ENCODE measurements around the gene DPF3.

DPF3 gene

DNA sequence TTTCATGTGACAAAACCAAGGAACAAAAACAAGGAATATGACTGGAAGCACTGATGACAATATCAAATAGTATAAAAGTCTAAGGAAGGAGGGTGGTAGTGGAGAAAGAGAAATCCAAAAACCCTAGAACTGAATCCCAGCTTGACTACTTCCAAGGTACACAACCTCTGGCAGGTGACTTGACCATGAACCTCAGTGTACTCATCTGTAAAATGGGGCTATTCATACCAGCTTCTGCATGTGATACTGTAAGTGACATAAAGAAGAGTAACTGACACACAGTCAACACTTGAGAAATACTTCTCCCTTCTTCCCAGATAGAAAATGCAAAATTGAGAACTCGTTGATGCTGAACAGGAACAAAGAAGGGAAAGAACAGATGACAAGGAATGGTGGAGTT lies 10.3 kb upstream of the DPF3 start:
- no peak for DNase-seq

GRCh38 chr14:72903716-72904115 lies 9.8 kb upstream of the DPF3 start:
- DNase-seq, result no peak

GRCh38 chr14:72902801-72903530 lies 9.1 kb upstream of the DPF3 start:
- DNase-seq, result no peak

- no peak for DNase-seq
These were observed 7.5 kb upstream of the DPF3 start for GRCh38 chr14:72901361-72901760.

- no peak for DNase-seq
These were observed 4.5 kb upstream of the DPF3 start for GRCh38 chr14:72898448-72898847.

- no peak for DNase-seq
These were observed 900 bp upstream of the DPF3 start for GRCh38 chr14:72894623-72895378.

GRCh38 chr14:72894323-72894622 lies 372 bp upstream of the DPF3 start:
- DNase-seq, result no peak

- peak; percentile 18 for DNase-seq
These were observed 844 bp downstream of the DPF3 start for GRCh38 chr14:72892879-72893635.

DNA sequence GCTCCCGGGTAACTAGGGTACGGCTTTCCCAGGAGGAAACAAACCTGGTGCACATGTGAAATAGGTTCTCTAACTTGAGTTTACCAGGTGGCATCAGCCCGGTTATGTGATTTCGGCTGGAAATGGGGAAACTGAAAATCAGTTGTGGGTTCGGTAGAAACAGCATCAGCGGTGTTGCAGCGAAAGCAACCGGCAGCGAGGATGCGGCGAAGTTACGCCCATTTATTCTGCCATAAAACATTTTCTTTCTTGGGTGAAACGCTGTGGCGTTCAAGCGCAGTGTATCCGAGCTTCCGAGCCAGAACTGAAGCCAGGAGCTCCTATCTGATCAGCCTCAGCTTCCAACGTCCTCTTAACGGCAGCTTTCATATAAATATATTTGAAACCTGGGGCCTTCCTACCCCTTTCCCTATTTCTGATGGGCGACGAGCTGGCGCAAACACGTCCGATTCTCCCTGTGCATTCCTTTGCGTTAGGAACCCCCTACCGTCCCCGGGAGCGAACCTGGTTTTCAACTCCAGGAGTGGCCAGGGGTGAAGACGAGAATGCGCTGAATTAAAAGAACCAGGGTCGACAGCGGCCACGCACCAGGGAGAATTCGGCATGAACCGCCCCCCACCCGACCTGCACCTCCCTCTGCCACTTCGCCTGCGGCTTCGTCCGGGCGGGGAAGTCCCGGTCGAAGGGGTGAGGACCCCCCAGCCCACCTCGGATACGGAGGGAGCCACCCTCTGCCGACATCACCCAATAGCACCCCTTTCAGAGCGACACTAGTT lies 1.6 kb downstream of the DPF3 start:
- peak; percentile 15 for DNase-seq

DNA sequence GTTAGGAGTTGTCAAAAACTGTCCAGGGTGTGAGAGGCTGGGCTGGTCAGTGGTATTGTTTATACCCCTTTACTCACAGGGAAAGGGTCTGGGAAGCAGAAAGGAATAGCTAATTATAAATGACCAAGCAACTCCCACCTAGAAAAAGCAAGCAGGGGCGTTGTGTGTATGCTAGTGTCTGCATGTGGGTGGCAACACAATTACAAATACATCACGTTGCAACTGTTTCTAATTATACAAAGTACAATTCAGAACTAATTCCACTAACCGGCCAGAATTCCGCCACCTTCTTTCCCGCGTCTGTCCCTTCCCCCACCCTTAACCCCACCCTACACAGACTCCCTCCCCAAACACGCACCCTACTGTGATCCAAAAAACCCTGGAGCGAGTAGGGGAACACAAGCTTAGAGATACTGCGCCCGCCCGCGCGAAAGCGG lies 2.2 kb downstream of the DPF3 start:
- DNase-seq, result no peak

GRCh38 chr14:72889366-72889765 lies 4.5 kb downstream of the DPF3 start:
- DNase-seq, result no peak

DNA sequence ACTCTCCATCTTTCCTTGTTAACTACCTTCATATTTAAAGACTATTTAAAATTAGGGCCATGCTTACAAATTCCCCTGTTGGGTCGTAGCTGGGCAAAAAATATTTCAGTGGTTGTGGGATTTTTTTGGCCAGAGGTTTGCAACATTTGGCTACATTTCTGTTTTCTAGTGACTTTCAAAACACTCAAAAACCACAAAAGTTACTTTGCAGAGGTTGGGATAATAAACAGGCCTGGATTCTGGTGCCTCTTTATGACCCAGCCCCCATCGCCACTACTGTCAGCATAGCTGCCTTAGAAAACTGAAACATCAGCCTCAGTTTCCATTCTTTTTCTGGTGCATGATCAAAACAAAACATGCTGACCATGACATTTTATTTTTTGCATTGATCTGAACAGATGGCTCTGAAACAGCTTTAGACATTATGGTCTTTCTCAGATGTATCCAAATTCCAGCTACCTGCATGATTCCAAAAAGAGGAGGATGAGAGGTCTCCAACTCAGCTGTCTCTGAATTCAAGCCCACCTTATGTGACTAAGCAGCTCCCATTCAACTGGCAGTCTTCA lies 5.2 kb downstream of the DPF3 start:
- DNase-seq, result no peak

- no peak for DNase-seq
These were observed 5.7 kb downstream of the DPF3 start for GRCh38 chr14:72888192-72888591.

DNA sequence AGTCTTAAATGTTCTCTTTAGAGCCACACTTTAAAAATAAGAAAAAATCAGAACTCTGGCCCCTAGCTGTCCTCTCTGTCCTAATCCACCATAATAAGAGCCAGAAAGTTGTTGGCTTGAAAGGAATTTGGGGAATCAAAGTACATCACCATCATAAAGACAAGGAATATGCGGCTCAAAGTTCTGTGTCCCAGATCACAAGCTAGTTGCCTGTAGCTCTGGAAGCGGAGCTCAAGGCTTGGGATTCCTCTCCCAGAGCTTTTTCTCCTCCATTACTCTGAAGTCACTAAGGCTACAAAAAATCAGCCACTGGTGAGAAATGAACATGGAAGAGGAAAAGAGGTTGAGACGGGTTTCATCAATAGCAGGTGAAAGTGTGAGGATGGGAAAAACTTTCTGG lies 6.4 kb downstream of the DPF3 start:
- DNase-seq, result no peak

GRCh38 chr14:72884386-72884785 lies 9.5 kb downstream of the DPF3 start:
- DNase-seq, result no peak

DNA sequence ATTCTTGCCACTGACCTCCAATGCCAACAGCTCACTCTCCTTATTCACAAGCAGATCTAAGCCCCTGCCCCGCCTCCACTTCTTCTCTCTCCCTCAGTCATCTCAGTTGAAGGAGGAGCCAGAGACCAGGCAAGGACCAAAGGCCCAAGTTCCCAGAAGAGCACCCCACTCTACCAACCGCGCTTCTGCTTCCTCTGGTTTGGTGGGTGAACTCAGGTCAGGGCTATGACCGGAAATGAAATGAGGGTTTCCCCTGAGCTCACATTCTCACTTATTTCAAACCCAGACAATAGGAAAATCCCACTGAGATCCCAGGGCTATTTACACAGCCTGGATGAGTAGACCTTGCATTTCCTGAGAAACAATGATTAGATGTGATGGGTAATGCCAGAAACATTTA lies 9.9 kb downstream of the DPF3 start:
- no peak for DNase-seq

DNA sequence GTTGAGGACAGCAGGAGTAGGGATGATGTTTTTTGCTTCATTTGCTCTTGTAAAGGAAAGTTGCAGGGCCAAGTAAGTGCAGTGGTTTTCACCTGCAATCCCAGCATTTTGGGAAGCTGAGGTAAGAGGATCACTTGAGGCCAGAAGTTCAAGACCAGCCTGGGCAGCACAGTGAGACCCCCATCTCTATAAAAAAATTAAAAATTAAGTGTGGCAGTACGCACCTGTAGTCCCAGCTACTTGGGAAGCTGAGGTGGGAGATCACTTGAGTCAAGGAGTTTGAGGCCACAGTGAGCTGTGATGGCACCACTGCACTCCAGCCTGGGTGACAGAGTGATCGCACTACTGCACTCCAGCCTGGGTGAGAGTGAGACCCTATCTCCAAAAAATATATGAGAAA lies 10.8 kb downstream of the DPF3 start:
- DNase-seq, result no peak

DNA sequence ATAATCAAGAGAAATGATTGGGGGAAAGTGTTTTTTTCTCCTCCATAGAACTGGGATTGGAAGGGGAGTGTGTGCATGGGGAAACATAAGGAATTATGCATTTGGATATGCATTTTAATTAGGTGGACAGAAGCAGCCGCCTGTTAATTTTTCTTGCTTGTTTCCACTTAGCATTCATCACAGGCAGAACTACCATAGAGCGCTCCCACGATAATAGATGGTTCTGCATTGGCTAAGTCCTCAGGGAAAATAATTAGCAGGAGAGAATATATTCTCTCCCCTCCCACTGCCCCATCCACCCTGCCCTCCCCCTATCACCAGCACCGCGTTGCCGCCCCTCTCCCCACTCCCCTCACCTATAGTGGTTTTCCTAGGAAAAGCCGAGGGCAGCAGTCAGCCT lies 11.4 kb downstream of the DPF3 start:
- DNase-seq, result no peak

DNA sequence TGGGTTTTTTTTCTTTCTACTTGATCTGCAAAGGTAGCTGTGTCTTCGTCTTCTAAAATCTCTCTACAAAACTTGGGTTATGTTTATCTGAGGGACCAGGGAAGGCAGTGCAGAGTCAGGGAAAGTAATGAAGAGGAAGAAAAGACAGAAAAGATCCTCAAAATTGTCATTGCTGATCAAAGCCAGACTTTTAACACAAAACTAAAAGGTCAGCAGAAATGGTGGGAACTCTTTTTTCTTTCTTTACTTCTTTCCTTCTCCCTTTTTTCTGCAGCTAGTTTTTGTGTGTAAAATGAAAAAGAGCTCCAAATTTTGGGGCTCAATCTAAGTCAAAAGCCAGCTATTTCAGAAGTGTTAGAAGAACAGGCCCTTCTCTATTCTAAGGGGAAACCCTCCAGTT lies 11.9 kb downstream of the DPF3 start:
- DNase-seq, result no peak

DNA sequence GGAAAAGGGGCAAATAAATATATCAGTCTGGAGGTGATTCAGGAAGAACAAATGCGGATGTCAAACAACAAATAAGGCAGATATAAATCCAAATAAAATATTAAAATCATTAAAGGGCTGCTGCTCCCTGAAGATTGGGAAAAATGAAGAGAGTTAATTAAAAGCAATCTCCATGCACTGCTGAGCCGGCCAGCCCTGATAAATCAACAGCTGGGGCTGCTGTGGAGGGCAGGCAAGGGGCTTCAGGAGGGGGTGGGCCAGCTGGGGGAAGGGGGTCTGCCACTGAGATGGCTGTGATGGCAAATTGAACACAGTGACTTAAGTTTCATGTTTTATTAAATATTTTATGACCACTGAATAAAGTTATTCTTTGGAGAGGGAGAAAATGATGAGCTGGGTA lies 12.4 kb downstream of the DPF3 start:
- DNase-seq, result no peak

GRCh38 chr14:72880820-72881219 lies 13.1 kb downstream of the DPF3 start:
- no peak for DNase-seq

DNA sequence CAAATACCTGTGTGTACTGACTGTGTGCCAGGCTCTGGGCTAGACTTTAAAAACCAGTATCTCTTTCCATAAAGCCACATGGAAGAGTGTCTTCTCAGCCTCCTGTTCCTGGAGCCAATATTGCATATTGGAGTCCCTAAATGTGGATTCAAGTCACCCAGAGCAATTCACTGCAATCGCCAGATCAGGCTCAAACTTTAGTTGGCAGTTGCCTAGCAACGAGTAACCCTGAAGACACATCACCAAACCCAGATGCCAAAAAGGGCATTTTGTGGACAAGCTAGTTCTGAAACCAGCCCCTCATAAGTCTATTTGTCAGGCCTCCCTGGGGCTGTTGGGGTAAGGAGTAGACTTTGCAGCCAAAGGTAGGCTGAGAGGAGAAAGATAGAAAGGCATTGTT lies 13.7 kb downstream of the DPF3 start:
- DNase-seq, result no peak

- no peak for DNase-seq
These were observed 14.5 kb downstream of the DPF3 start for GRCh38 chr14:72879431-72879830.
